CD4-positive, CD25-positive, alpha-beta regulatory T cell (primary cell): ENCODE data around the gene HES7. TPM values are rescaled to one million over a fixed set of nuclear protein-coding genes. Genes with fewer than 3 reads are reported as not detected.

Experiments used
- ATAC-seq, 2 donors: fragments of 150-1000 bp; cut with Tn5 transposase; one replicate each; pipeline ENCODE4 v1.10.0; 2021; ENCODE audit warnings: low read depth in 2 of 2, moderate number of reproducible peaks in 2 of 2, moderate library complexity in 1 of 2
- DNase-seq, 3 donors: peaks; one replicate each; pipeline versions ENCODE4 v3.0.0 to v3.0.0-alpha.2; 2012 to 2022; ENCODE audit warnings: mixed read lengths in 1 of 3
- H3K27ac ChIP-seq: one replicate; pipeline ENCODE4 v1.7.0; 2013; ENCODE audit warnings: mild to moderate bottlenecking, low read length; ENCODE audit not compliant: insufficient read depth, poor library complexity, severe bottlenecking
- H3K27me3 ChIP-seq: one replicate; pipeline ENCODE4 v1.7.0; 2013; ENCODE audit warnings: low read length; ENCODE audit not compliant: control insufficient read depth, insufficient read depth
- H3K36me3 ChIP-seq: one replicate; pipeline ENCODE4 v1.7.0; 2013; ENCODE audit warnings: mild to moderate bottlenecking, low read length, moderate library complexity; ENCODE audit not compliant: control insufficient read depth, insufficient read depth
- H3K4me1 ChIP-seq: 2 replicates; pipeline ENCODE4 v1.7.0; 2013; ENCODE audit warnings: mild to moderate bottlenecking, low read length; ENCODE audit not compliant: insufficient read depth, control insufficient read depth, poor library complexity, severe bottlenecking
- H3K4me3 ChIP-seq: one replicate; pipeline ENCODE4 v1.7.0; 2013; ENCODE audit warnings: low read depth, mild to moderate bottlenecking, low read length, moderate library complexity
- H3K9me3 ChIP-seq, 2 experiments: 1 replicate in 1 of 2; 2 replicates in 1 of 2; pipeline ENCODE4 v1.7.0; 2013; ENCODE audit warnings: low read length in 2 of 2, mild to moderate bottlenecking in 1 of 2, moderate library complexity in 1 of 2; ENCODE audit not compliant: control insufficient read depth in 2 of 2
- H3K27ac Mint-ChIP-seq, 3 donors: one replicate each; pipeline ENCODE4 v1.8.0; 2020 to 2022; ENCODE audit warnings: mild to moderate bottlenecking in 3 of 3, mixed read lengths in 3 of 3, moderate library complexity in 2 of 3
- H3K27me3 Mint-ChIP-seq: one replicate; pipeline ENCODE4 v1.8.0; 2022; ENCODE audit warnings: mild to moderate bottlenecking, mixed read lengths
- H3K36me3 Mint-ChIP-seq: one replicate; pipeline ENCODE4 v1.8.0; 2020; ENCODE audit warnings: mixed read lengths
- H3K4me1 Mint-ChIP-seq, 4 donors: one replicate each; pipeline ENCODE4 v1.8.0; 2020 to 2022; ENCODE audit warnings: mixed read lengths in 4 of 4, mild to moderate bottlenecking in 1 of 4
- H3K4me3 Mint-ChIP-seq, 4 donors: one replicate each; pipeline ENCODE4 v1.8.0; 2020 to 2022; ENCODE audit warnings: mild to moderate bottlenecking in 4 of 4, mixed read lengths in 4 of 4, moderate library complexity in 3 of 4
- H3K9me3 Mint-ChIP-seq, 7 donors: one replicate each; pipeline ENCODE4 v1.8.0; 2020 to 2022; ENCODE audit warnings: mixed read lengths in 7 of 7, mild to moderate bottlenecking in 3 of 7, moderate library complexity in 2 of 7
- polyA plus RNA-seq, 4 donors: library from polyadenylated mRNA; unstranded; fragments of 300-500 nt; fragmentation: Illumina TruSeq; gene quantifications; one replicate each; pipeline ENCODE4 v1.2.3, GENCODE V29; 2021
- total RNA-seq: library from RNA; stranded (reverse); gene quantifications from one replicate; pipeline ENCODE4 v1.2.3, GENCODE V29; 2022

The HES7 gene
- total and polyA plus RNA-seq, 5 donors from 2014 or later = not detected

DNA sequence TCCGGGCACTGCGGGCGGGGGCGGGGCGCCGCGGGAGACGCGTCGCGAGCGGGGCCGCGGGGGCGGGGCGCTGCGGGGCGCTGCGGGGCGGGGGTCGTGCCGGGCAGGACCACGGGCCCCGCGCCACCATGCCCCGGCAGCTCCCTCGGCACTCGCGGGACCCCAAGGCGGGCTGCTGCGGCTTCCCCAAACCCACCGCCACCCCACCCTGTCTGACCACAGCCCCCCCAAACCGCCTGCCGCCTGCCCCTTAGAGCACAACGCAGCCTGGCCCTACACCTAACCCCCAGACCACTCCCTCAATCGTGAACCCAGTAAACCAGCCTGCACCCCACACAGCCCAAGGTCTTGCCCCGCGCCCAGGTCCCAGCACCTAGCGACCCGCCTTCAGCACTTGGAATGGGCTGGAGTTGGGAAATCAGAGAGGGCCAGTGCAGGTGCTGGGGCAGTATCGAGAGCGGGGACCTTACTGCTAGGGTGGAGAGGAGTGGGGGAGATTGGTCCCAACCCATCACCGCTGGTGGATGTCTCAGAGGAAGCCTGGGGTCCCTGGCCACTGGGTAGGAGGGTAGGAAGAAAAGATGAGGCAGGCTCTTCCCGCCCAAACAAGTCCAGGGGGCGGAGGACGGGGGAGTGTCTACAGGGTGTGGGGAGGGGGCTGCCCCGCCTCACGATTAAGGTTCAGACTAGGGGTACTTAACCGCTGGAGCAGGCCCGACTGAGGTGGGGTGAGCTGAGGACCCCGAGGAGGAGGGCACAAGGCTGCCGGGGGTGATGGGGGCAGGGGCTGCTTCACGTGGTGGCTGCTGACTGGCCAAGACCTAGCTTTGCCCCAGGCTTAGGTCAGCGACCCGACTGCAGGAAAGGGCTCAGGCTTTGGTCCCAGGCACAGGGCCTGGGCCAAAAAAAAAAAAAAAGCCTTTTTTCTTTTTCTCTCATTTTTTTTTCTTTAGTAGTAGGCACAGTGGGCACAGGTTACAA lies 39.4 kb upstream of the HES7 start:
- peaks cover 0 to 66% (median 32%) of the 10 kb centered on the region in 4 donors for H3K4me1 Mint-ChIP-seq
- no peak for ATAC-seq
- H3K4me1 ChIP-seq = peaks cover 66% of the 10 kb centered on the region

DNA sequence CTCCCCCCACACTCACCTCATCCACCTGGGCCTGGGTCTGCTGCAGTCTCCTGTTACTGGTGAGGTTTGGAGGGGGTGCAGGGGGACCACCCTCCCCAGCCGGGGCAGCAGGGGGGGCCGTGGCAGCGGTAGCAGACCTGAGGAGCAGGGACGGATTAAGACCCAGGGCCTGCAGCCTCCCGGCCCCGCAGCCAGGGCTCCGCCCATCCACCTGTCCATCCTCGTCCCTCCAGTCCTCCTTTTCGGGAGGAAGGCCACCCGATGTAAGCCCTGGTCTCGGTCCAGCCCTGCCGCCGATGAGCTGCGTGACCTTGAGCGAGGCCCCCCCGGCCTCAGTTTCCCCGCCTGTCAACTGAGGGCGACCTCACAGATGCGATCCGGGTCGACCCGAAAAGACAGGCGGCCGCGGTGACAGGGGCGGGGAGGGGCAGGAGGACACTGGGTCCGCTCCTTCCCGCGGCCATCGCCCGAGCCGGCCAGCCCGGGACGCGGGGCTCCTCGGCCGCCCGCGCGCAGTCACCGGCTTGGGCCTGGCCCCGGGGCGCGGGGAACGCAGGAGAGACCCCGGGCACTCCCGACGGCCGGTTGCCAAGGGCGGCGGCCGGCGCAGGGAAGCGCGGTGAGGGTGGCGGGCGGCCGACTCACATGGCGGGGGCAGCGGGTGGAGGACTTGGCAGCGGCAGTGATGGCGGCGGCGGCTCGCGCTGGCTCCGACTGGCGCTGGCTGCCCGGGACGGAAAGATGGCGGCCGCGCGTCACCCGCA lies 38.5 kb upstream of the HES7 start, which contains the start of gene VAMP2:
VAMP2 (minus strand) TSS at position 716 of the 764 bp plus-strand sequence; CDS start at position 647, 69 bp downstream.
- Mint-ChIP-seq H3K4me1 (peaks cover 0 to 70% (median 32%) of the 10 kb centered on the region in 4 donors), H3K27ac (peak within 1 kb of the TSS; percentile 96 to 98 (median 97))

More for the DNA sequence above, 39.4 kb upstream of the HES7 start:
- H3K27me3 Mint-ChIP-seq = peaks cover 4% of the 10 kb centered on the region
- peak in 2 of 3 donors; percentile 5 to 35 for DNase-seq
- H3K4me3 Mint-ChIP-seq = peak overlapping the region; percentile 59 to 93 (median 90)
- Histone ChIP-seq H3K36me3 (peaks cover 22% of the 10 kb centered on the region), H3K27me3 (no peaks in the 10 kb centered on the region), H3K9me3 (no peaks in the 10 kb centered on the region), H3K4me3 (peak overlapping the region; percentile 65), H3K27ac (peak overlapping the region; percentile 98)
- H3K27ac Mint-ChIP-seq = peak overlapping the region; percentile 96 to 97 (median 97)
- peaks cover 0 to 1% (median 0%) of the 10 kb centered on the region in 7 donors for H3K9me3 Mint-ChIP-seq
- peaks cover 25% of the 10 kb centered on the region for H3K36me3 Mint-ChIP-seq

DNA sequence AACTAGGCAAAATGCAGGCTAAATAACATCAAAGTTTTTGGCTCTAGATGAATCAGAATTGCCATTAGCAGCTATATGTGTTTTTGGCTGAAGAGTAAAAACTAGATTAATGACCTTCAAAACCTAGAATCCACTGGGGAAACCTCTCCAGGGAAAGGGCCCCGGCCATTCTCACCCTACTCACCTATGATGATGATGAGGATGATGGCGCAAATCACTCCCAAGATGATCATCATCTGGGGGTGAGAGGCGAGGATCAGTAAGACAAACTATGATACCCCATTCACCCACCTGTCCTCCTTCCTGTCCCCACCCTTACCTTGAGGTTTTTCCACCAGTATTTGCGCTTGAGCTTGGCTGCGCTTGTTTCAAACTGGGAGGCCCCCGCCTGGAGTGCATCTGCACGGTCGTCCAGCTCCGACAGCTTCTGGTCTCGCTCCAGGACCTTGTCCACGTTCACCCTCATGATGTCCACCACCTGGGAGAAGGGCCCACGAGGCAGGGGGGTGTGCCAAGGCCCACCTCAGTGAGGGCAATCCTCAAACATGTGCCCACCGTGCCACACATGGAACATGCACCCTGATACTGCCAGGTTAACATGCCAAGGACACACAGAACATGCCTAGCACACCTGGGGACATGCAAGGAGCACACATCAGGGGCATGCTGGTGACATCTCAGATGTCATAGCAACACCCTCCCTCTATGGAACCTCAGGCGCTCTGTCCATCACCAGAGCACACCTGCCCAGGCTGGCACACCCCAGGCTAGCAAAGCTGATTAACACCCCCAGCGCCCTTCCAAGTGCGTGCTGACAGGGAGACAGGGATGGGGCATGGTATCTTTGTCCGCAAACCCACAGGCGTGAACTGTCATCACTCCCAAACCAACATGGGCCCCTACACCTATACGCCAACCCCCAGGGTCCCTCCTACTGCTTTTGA lies 37.7 kb upstream of the HES7 start:
- H3K36me3 ChIP-seq = peaks cover 22% of the 10 kb centered on the region
- no peak for ATAC-seq
- H3K4me1 ChIP-seq = peaks cover 75% of the 10 kb centered on the region
- H3K27ac ChIP-seq = peak overlapping the region; percentile 98
- Mint-ChIP-seq H3K27ac (peak overlapping the region; percentile 95 to 98 (median 96)), H3K4me3 (peak overlapping the region; percentile 89 to 96 (median 94)), H3K27me3 (peaks cover 4% of the 10 kb centered on the region), H3K9me3 (peaks cover 0 to 1% (median 0%) of the 10 kb centered on the region in 7 donors), H3K36me3 (peaks cover 25% of the 10 kb centered on the region), H3K4me1 (peaks cover 0 to 68% (median 31%) of the 10 kb centered on the region in 4 donors)
- H3K9me3 ChIP-seq = no peaks in the 10 kb centered on the region
- H3K4me3 ChIP-seq = peak overlapping the region; percentile 82
- DNase-seq = peak in 1 of 3 donors; percentile 3
- no peaks in the 10 kb centered on the region for H3K27me3 ChIP-seq

More for the DNA sequence above, 38.5 kb upstream of the HES7 start, which contains the start of gene VAMP2:
- H3K27me3 Mint-ChIP-seq = peaks cover 4% of the 10 kb centered on the region
- H3K9me3 Mint-ChIP-seq = peaks cover 0 to 1% (median 0%) of the 10 kb centered on the region in 7 donors
- H3K4me3 ChIP-seq = peak within 1 kb of the TSS; percentile 82
- ATAC-seq (peak; percentile 68 to 72), DNase-seq (peak; percentile 80 to 89 (median 86))
- H3K27me3 ChIP-seq = no peaks in the 10 kb centered on the region
- H3K36me3 ChIP-seq = peaks cover 22% of the 10 kb centered on the region
- peaks cover 68% of the 10 kb centered on the region for H3K4me1 ChIP-seq
- H3K4me3 Mint-ChIP-seq = peak within 1 kb of the TSS; percentile 89 to 96 (median 94)
- peaks cover 25% of the 10 kb centered on the region for H3K36me3 Mint-ChIP-seq
- H3K9me3 ChIP-seq = no peaks in the 10 kb centered on the region
- peak within 1 kb of the TSS; percentile 98 for H3K27ac ChIP-seq

DNA sequence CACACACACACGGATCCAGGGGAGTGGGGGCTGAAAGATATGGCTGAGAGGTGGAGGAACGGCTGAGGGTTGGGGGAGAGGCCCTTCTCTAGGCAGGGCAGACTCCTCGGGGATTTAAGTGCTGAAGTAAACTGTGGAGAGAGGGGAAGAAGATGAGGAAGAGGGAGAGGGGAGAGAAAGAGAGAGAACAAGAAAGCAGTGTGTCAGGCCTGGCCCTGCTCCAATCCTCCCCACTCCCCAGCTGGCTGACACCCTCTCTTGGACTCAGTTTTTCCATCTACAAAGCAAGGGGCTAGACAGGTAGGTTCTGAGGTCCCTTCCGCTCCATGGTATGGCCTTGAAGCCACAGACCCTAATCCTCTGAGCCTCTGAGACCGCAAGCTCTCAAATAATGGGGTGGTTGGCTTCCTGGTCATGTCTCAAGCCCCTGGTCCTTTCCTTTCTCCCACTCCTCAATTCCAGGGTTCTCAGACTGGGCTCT lies 36.9 kb upstream of the HES7 start:
- Histone ChIP-seq H3K27me3 (no peaks in the 10 kb centered on the region), H3K27ac (peak overlapping the region; percentile 98), H3K4me3 (peak overlapping the region; percentile 82), H3K4me1 (peaks cover 77% of the 10 kb centered on the region), H3K9me3 (no peaks in the 10 kb centered on the region), H3K36me3 (peaks cover 22% of the 10 kb centered on the region)
- ATAC-seq (no peak), DNase-seq (no peak)
- peaks cover 0 to 1% (median 0%) of the 10 kb centered on the region in 7 donors for H3K9me3 Mint-ChIP-seq
- peaks cover 4% of the 10 kb centered on the region for H3K27me3 Mint-ChIP-seq
- H3K4me1 Mint-ChIP-seq = peaks cover 0 to 65% (median 29%) of the 10 kb centered on the region in 4 donors
- H3K4me3 Mint-ChIP-seq = peak overlapping the region; percentile 89 to 96 (median 94)
- peak overlapping the region; percentile 95 to 98 (median 96) for H3K27ac Mint-ChIP-seq
- H3K36me3 Mint-ChIP-seq = peaks cover 25% of the 10 kb centered on the region

DNA sequence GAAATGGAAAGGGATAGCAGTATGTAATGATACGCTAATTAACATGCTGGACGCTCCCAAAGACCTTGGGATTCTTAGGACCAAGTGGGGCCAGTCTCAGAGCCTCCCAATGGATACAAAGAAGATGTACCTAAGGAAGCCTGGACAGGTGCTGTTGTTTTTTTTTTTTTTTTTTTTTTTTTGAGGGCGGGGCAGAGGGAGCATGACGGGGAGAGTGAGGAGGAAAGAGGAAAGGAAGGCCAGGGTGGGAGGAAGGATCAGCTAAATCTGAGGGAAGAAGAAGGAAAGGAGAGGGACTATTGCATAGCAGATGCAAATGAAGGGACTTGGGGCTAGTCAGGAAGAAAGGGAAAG lies 36.3 kb upstream of the HES7 start:
- peak overlapping the region; percentile 85 to 98 (median 97) for H3K27ac Mint-ChIP-seq
- peak overlapping the region; percentile 98 for H3K27ac ChIP-seq
- H3K36me3 Mint-ChIP-seq = peaks cover 25% of the 10 kb centered on the region
- H3K9me3 Mint-ChIP-seq = peaks cover 0 to 1% (median 0%) of the 10 kb centered on the region in 7 donors
- peaks cover 4% of the 10 kb centered on the region for H3K27me3 Mint-ChIP-seq
- no peaks in the 10 kb centered on the region for H3K9me3 ChIP-seq
- peak overlapping the region; percentile 74 to 96 (median 90) for H3K4me3 Mint-ChIP-seq
- DNase-seq = no peak
- peaks cover 80% of the 10 kb centered on the region for H3K4me1 ChIP-seq
- no peak overlapping the region for H3K4me3 ChIP-seq
- ATAC-seq = no peak
- no peaks in the 10 kb centered on the region for H3K27me3 ChIP-seq
- peaks cover 22% of the 10 kb centered on the region for H3K36me3 ChIP-seq
- peaks cover 1 to 64% (median 33%) of the 10 kb centered on the region in 4 donors for H3K4me1 Mint-ChIP-seq

DNA sequence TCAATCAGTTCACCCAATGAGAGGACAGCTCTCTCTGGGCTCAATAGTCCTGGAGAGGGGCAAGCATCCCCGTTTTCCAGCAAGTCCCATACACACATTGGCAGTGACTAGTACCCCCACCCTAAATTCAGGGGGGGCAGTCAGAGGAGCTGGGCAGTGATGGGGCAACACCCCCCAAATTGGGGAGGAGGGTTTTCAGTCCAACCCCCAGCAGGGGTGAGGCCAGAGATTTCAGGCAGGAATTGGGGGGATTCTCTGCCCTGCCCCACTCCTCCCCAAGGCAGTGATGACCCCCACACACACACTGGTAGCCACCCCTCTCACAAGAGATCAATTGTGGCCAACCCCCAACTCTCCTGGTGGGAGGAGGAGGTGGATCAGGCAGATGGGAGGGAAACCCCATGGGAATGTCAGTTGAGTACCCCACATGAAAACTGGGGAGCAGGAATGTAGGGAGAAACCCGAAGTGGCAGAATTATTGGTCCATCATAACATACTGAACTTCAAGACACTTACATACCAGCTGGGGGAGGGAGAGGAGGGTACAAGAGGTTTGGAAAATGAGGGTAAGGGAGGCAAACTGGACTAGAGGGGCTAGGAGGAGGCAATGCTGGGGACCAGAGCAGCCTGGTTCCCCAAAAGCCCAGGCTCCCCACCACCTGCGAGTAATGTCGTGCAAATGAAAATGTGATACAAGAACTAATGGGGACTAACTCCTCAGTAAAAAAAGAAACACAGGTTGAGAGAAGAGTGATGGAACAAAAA lies 35.7 kb upstream of the HES7 start:
- ATAC-seq = no peak
- peaks cover 5 to 58% (median 33%) of the 10 kb centered on the region in 4 donors for H3K4me1 Mint-ChIP-seq
- H3K27me3 ChIP-seq = no peaks in the 10 kb centered on the region
- no peak overlapping the region for H3K4me3 ChIP-seq
- H3K27ac Mint-ChIP-seq = peak overlapping the region; percentile 60 to 98 (median 97)
- H3K9me3 ChIP-seq = no peaks in the 10 kb centered on the region
- H3K27me3 Mint-ChIP-seq = peaks cover 3% of the 10 kb centered on the region
- peak overlapping the region; percentile 74 to 96 (median 90) for H3K4me3 Mint-ChIP-seq
- no peak for DNase-seq
- H3K4me1 ChIP-seq = peaks cover 80% of the 10 kb centered on the region
- H3K27ac ChIP-seq = peak overlapping the region; percentile 98
- H3K9me3 Mint-ChIP-seq = peaks cover 0 to 1% (median 0%) of the 10 kb centered on the region in 7 donors
- H3K36me3 ChIP-seq = peaks cover 22% of the 10 kb centered on the region
- H3K36me3 Mint-ChIP-seq = peaks cover 25% of the 10 kb centered on the region
